OCI-LY7 (cell line): ENCODE data around the gene RXRA. TPM values are rescaled to one million over a fixed set of nuclear protein-coding genes. Genes with fewer than 3 reads are reported as not detected.

Experiments used
- BruUV-seq: library from RNA; stranded (reverse); fragments of 400-500 nt; replicated peaks from 2 replicates; lab custom pipeline; 2021; lab: Mats Ljungman, UMichigan
- CTCF ChIA-PET: fragments of 300-600 bp; sonication (Branson Sonifier 250); formaldehyde crosslinking; loops from one replicate; lab custom pipeline; 2022; ENCODE audit warnings: antibody characterized with exemption; ENCODE audit not compliant: unreplicated experiment; lab: Charles Lee
- POLR2A ChIA-PET: fragments of 300-600 bp; sonication (Branson Sonifier 250); formaldehyde crosslinking; loops from one replicate; lab custom pipeline; 2022; ENCODE audit warnings: antibody characterized with exemption; lab: Charles Lee
- DNase-seq: peaks from one replicate; pipeline ENCODE4 v3.0.0-alpha.2; 2015; ENCODE audit warnings: low spot score
- H2AFZ ChIP-seq: fragments of 200-600 bp; sonication (generic), shearing (Covaris generic); 2 replicates; pipeline ENCODE4 v1.6.1; 2014; ENCODE audit warnings: mild to moderate bottlenecking, antibody characterized with exemption, low read length, moderate library complexity
- H3K27ac ChIP-seq: fragments of 200-600 bp; sonication (generic); 2 replicates; pipeline ENCODE4 v1.5.1; 2014; ENCODE audit warnings: mixed run types, low read depth, mild to moderate bottlenecking, moderate library complexity, low read length, inconsistent platforms; ENCODE audit not compliant: poor library complexity, severe bottlenecking
- H3K36me3 ChIP-seq: fragments of 200-600 bp; sonication (generic); 2 replicates; pipeline ENCODE4 v1.6.1; 2014; ENCODE audit warnings: mild to moderate bottlenecking, antibody characterized with exemption, low read length, moderate library complexity, mixed read lengths; ENCODE audit not compliant: insufficient read depth
- H3K4me1 ChIP-seq: fragments of 200-600 bp; sonication (generic); 2 replicates; pipeline ENCODE4 v1.5.1; 2014; ENCODE audit warnings: mild to moderate bottlenecking, low read length; ENCODE audit not compliant: insufficient read depth, poor library complexity, severe bottlenecking
- H3K4me2 ChIP-seq: fragments of 200-600 bp; sonication (generic); 2 replicates; pipeline ENCODE4 v1.6.1; 2014; ENCODE audit warnings: mild to moderate bottlenecking, low read length
- H3K4me3 ChIP-seq: fragments of 200-600 bp; sonication (generic); 2 replicates; pipeline ENCODE4 v1.5.1; 2014; ENCODE audit warnings: mild to moderate bottlenecking, low read depth, low read length; ENCODE audit not compliant: poor library complexity, severe bottlenecking
- H3K79me2 ChIP-seq: fragments of 200-600 bp; sonication (generic); 2 replicates; pipeline ENCODE4 v1.6.1; 2016; ENCODE audit warnings: low read depth, mild to moderate bottlenecking, low read length, moderate library complexity, mixed read lengths; ENCODE audit not compliant: insufficient read depth
- H3K9me2 ChIP-seq: fragments of 200-600 bp; sonication (generic); 2 replicates; pipeline ENCODE4 v1.6.1; 2016; ENCODE audit warnings: mild to moderate bottlenecking, low read length, mixed read lengths; ENCODE audit not compliant: insufficient read depth
- H3K9me3 ChIP-seq: fragments of 200-600 bp; sonication (generic); 2 replicates; pipeline ENCODE4 v1.6.1; 2014; ENCODE audit warnings: mild to moderate bottlenecking, mixed run types, low read length, mixed read lengths
- H4K20me1 ChIP-seq: fragments of 200-600 bp; sonication (generic); 2 replicates; pipeline ENCODE4 v1.6.1; 2014; ENCODE audit warnings: mild to moderate bottlenecking, antibody characterized with exemption, low read length, moderate library complexity, mixed read lengths; ENCODE audit not compliant: insufficient read depth
- EZH2phosphoT487 ChIP-seq: fragments of 200-600 bp; sonication (generic); IDR thresholded peaks from 2 replicates; pipeline ENCODE4 v1.6.1; 2018; ENCODE audit warnings: low read depth, borderline replicate concordance, mild to moderate bottlenecking, mixed run types, antibody characterized with exemption, low read length, moderate library complexity, mixed read lengths
- intact Hi-C: fragments of 100-400 bp; cut with micrococcal nuclease; formaldehyde crosslinking; loops from one replicate; pipeline ENCODE4 v1.10.0; 2022; ENCODE audit not compliant: unreplicated experiment
- total RNA-seq, 2 experiments: library from RNA; depleted of rRNA in 1 of 2; stranded (reverse); fragments of >200 nt in 1 of 2; shearing (Covaris generic) in 1 of 2; gene quantifications; 2 replicates each; pipeline ENCODE4 v1.2.3, GENCODE V29; 2014 to 2022
- TF ChIP-seq, protein P1 (sequence below): fragments of 200-600 bp; sonication (generic); conservative IDR thresholded peaks from 2 replicates; pipeline ENCODE4 v1.5.1; 2014; ENCODE audit warnings: mild to moderate bottlenecking, antibody characterized with exemption, low read length, moderate library complexity, mixed read lengths

Gene RXRA
- total RNA-seq, 2 experiments from 2014 or later: 0.25 to 0.40 TPM

DNA sequence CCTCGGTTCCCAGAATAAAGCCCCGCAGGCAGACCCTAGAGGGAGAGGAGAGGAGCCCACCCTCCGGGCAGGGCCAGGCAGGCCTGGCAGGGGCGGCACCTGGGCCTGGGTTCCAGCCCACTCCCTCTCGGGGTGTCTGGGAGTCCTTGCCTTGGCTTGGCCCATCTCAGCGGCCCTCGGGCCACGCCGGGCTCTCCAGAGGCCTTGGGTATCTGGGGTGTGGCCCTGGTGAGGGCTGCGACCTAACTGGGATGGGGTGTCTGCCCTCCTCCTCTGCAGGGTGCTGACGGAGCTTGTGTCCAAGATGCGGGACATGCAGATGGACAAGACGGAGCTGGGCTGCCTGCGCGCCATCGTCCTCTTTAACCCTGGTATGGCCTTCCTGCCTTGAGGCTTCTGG, 105.4 kb downstream of the RXRA start:
- CTCF ChIA-PET: no interaction called here
- no TSS peak for BruUV-seq
- POLR2A ChIA-PET: no interaction called here

DNA sequence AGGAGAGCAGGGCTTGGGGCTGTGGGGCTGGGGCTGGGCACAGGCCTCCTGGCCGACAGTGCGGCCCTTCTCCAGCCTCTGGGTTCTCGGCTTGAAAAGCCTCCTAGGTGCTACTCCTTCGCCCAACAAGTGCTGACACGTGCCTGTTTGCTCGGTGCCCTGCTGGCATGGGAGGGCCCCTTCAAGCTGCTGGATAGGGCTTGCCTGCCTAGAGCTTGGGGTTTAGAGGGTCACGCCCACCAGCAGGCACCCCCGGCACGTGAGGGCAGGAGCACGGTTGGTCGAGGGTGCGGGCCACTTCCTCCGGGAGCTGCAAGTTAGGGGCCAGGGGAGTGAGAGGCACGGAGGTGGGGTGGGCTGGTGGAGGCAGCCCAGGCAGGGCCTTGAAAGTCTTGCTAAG, 106.2 kb downstream of the RXRA start:
- Histone ChIP-seq H3K4me3 (no peak overlapping the region), H4K20me1 (no peaks in the 10 kb centered on the region), H3K9me2 (no peaks in the 10 kb centered on the region), H3K4me1 (no peaks in the 10 kb centered on the region), H3K79me2 (no peaks in the 10 kb centered on the region), H3K27ac (no peak overlapping the region), H3K9me3 (no peaks in the 10 kb centered on the region), H3K36me3 (no peaks in the 10 kb centered on the region), H2AFZ (no peak overlapping the region), H3K4me2 (no peak overlapping the region)
- intact Hi-C loops: no loop called here
- DNase-seq: no peak
- TF ChIP-seq EZH2phosphoT487: no peak
- TF ChIP-seq, protein P1, sequence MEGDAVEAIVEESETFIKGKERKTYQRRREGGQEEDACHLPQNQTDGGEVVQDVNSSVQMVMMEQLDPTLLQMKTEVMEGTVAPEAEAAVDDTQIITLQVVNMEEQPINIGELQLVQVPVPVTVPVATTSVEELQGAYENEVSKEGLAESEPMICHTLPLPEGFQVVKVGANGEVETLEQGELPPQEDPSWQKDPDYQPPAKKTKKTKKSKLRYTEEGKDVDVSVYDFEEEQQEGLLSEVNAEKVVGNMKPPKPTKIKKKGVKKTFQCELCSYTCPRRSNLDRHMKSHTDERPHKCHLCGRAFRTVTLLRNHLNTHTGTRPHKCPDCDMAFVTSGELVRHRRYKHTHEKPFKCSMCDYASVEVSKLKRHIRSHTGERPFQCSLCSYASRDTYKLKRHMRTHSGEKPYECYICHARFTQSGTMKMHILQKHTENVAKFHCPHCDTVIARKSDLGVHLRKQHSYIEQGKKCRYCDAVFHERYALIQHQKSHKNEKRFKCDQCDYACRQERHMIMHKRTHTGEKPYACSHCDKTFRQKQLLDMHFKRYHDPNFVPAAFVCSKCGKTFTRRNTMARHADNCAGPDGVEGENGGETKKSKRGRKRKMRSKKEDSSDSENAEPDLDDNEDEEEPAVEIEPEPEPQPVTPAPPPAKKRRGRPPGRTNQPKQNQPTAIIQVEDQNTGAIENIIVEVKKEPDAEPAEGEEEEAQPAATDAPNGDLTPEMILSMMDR: no peak
- ChIA-PET CTCF (interaction anchor here (0.6 kb wide), 1 partner anchor 59 kb away, joined by 3 read pairs; no protein-coding TSS in a partner anchor), POLR2A (interaction anchor here (0.7 kb wide), 1 partner anchor 258 kb away, joined by 3 read pairs; no protein-coding TSS in a partner anchor)
- no TSS peak for BruUV-seq

More for the DNA sequence above, 105.4 kb downstream of the RXRA start:
- intact Hi-C loops: no loop called here
- no peak for TF ChIP-seq EZH2phosphoT487
- TF ChIP-seq, protein P1: no peak
- H3K4me1 ChIP-seq: no peaks in the 10 kb centered on the region
- no peak overlapping the region for H3K27ac ChIP-seq
- H3K9me2 ChIP-seq: no peaks in the 10 kb centered on the region
- no peaks in the 10 kb centered on the region for H3K79me2 ChIP-seq
- H4K20me1 ChIP-seq: no peaks in the 10 kb centered on the region
- no peaks in the 10 kb centered on the region for H3K9me3 ChIP-seq
- no peak for DNase-seq
- no peak overlapping the region for H2AFZ ChIP-seq
- no peaks in the 10 kb centered on the region for H3K36me3 ChIP-seq
- H3K4me2 ChIP-seq: no peak overlapping the region
- H3K4me3 ChIP-seq: no peak overlapping the region

DNA sequence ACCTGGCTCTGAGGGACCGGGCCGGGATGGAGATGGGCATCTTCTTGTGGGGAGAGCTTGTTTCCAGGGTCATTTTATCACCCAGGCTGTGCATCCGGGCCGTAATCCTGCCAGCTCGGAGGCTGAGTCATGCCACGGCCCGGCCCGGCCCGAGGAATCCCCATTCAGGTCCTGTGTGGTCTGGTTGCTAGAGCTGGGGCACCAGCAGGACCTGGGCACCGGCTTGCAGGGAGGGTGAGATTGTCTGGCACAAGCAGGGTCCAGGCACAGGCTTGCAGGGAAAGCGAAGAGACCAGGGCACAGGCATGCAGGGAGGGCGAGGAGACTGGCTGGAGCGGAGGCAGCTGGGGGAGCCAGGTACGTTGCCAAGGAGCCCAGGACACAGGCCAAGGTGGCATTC, 106.8 kb downstream of the RXRA start:
- no peak overlapping the region for H3K27ac ChIP-seq
- CTCF ChIA-PET: interaction anchor here (0.6 kb wide), 1 partner anchor 60 kb away, joined by 3 read pairs; no protein-coding TSS in a partner anchor
- intact Hi-C loops: no loop called here
- no peak for DNase-seq
- H3K4me2 ChIP-seq: no peak overlapping the region
- no peaks in the 10 kb centered on the region for H3K4me1 ChIP-seq
- H2AFZ ChIP-seq: no peak overlapping the region
- H4K20me1 ChIP-seq: no peaks in the 10 kb centered on the region
- H3K79me2 ChIP-seq: no peaks in the 10 kb centered on the region
- no peaks in the 10 kb centered on the region for H3K36me3 ChIP-seq
- no peak for TF ChIP-seq EZH2phosphoT487
- TF ChIP-seq, protein P1: no peak
- POLR2A ChIA-PET: interaction anchor here (0.7 kb wide), 1 partner anchor 258 kb away, joined by 3 read pairs; no protein-coding TSS in a partner anchor
- no TSS peak for BruUV-seq
- H3K9me2 ChIP-seq: no peaks in the 10 kb centered on the region
- no peak overlapping the region for H3K4me3 ChIP-seq
- no peaks in the 10 kb centered on the region for H3K9me3 ChIP-seq
